Measurements from ENCODE around the gene MPEG1.

The MPEG1 gene

DNA sequence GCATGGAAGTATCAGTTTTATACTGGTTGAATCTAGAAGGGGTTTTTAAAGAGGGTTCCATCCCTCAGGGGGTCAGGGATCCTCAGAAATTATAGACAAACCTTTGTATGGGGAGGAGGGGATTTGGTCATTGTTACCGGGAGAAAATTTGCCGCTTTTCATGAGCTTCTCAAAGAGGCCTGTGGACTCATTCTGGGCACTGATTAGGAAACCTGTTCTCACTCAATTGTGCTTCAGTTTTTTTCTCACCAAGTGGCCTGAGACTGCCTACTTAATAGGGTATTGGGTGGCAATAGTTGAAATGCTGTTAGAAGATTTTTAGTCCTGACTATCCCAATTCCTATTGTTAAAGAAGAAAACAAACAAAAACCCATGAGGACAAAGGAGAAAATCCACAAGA is 14.0 kb downstream of the MPEG1 start:
- no peak overlapping the region for H3K4me3 ChIP-seq (ENCODE audit: low read depth, low read length)
- TF ChIP-seq, protein P1, sequence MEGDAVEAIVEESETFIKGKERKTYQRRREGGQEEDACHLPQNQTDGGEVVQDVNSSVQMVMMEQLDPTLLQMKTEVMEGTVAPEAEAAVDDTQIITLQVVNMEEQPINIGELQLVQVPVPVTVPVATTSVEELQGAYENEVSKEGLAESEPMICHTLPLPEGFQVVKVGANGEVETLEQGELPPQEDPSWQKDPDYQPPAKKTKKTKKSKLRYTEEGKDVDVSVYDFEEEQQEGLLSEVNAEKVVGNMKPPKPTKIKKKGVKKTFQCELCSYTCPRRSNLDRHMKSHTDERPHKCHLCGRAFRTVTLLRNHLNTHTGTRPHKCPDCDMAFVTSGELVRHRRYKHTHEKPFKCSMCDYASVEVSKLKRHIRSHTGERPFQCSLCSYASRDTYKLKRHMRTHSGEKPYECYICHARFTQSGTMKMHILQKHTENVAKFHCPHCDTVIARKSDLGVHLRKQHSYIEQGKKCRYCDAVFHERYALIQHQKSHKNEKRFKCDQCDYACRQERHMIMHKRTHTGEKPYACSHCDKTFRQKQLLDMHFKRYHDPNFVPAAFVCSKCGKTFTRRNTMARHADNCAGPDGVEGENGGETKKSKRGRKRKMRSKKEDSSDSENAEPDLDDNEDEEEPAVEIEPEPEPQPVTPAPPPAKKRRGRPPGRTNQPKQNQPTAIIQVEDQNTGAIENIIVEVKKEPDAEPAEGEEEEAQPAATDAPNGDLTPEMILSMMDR (IDR thresholded peaks at IDR 0.05; ENCODE audit: low read depth, low read length), result no peak

- TF ChIP-seq, protein P1 (IDR thresholded peaks at IDR 0.05; ENCODE audit: low read depth, low read length), result no peak
- H3K4me3 ChIP-seq (ENCODE audit: low read depth, low read length), result no peak overlapping the region
Observed at GRCh38 chr11:59197991-59198390, 14.7 kb downstream of the MPEG1 start.

- H3K4me3 ChIP-seq (ENCODE audit: low read depth, low read length), result no peak overlapping the region
- TF ChIP-seq, protein P1 (IDR thresholded peaks at IDR 0.05; ENCODE audit: low read depth, low read length), result no peak
Observed at GRCh38 chr11:59196777-59197176, 15.9 kb downstream of the MPEG1 start.

GRCh38 chr11:59195586-59195985 is 17.1 kb downstream of the MPEG1 start:
- TF ChIP-seq, protein P1 (IDR thresholded peaks at IDR 0.05; ENCODE audit: low read depth, low read length), result no peak
- H3K4me3 ChIP-seq (ENCODE audit: low read depth, low read length), result no peak overlapping the region

GRCh38 chr11:59193587-59194130 is 19.1 kb downstream of the MPEG1 start:
- H3K4me3 ChIP-seq (ENCODE audit: low read depth, low read length), result no peak overlapping the region
- TF ChIP-seq, protein P1 (IDR thresholded peaks at IDR 0.05; ENCODE audit: low read depth, low read length), result no peak

DNA sequence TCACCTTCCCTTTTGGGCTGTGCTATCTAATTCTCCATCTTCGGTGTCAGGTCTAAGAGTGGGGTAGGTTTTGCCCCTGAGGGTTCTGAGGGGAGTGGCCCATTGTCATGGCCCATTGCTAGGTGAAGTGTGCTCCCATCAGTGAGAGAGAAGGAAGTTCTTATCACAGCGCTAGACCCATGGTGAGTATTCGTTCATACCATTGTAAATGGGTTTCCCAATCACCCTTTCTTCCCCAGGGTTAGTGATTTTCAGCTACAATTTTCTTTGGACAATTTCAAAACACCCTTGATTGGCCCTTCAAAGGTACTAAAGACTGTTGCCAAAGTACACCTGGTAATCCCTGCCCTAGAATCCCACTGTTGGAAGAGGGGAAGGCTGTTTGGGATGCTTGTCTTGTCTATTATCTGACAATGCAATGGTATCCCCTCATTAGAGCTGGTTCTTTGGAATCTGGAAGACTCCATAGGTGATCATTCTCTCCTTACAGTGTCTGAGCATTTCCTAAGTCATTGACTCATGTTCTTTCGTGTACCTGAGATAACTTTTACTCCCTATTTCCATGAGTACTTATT is 20.2 kb downstream of the MPEG1 start:
- TF ChIP-seq, protein P1 (IDR thresholded peaks at IDR 0.05; ENCODE audit: low read depth, low read length), result no peak
- no peak overlapping the region for H3K4me3 ChIP-seq (ENCODE audit: low read depth, low read length)

DNA sequence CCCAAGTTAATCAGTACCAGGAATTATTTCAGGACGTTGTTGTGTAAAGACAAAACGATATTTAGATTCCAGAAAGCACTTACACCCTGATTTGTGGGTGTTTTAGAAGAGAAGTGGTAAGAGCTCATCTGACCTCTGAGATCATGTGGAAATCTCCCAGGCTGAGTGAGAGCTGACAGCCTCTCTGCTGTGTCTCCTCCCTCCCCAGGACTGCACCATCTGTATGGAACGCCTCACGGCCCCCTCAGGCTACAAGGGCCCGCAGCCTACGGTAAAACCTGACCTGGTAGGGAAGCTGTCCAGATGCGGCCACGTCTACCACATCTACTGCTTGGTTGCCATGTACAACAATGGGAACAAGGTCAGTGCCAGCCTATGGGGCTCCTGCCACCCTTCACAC is 20.8 kb downstream of the MPEG1 start:
- H3K4me3 ChIP-seq (ENCODE audit: low read depth, low read length), result no peak overlapping the region
- TF ChIP-seq, protein P1 (IDR thresholded peaks at IDR 0.05; ENCODE audit: low read depth, low read length), result no peak
